NCI-H1092 treated with DMSO at 0.1 percent for 48 hours (cell line): Measurements from ENCODE around the gene ULK1.
"Not testable (repeated sequence)": the region's sequence is repeated elsewhere in the genome, so short reads cannot be mapped to it uniquely, and the experiment has no call there.

Experiments used
- DNase-seq: peaks from one replicate; lab custom pipeline; 2025; lab: John Stamatoyannopoulos, UW

The ULK1 gene

GRCh38 chr12:131862084-131862441, 32.4 kb upstream of the ULK1 start:
- DNase-seq = no peak

- DNase-seq = no peak
Observed at GRCh38 chr12:131862600-131862993, 31.8 kb upstream of the ULK1 start.

- DNase-seq = no peak
Observed at GRCh38 chr12:131862994-131863710, 31.3 kb upstream of the ULK1 start.

- DNase-seq = no peak
Observed at GRCh38 chr12:131863711-131864396, 30.6 kb upstream of the ULK1 start.

GRCh38 chr12:131864469-131864868, 30.0 kb upstream of the ULK1 start:
- DNase-seq = no peak

- DNase-seq = no peak
Observed at GRCh38 chr12:131865180-131865875, 29.1 kb upstream of the ULK1 start.

GRCh38 chr12:131867471-131867870, 27.0 kb upstream of the ULK1 start:
- DNase-seq = no peak

GRCh38 chr12:131867891-131868675, 26.3 kb upstream of the ULK1 start:
- DNase-seq = no peak

- DNase-seq = no peak
Observed at GRCh38 chr12:131869871-131870418, 24.5 kb upstream of the ULK1 start.

- no peak for DNase-seq
Observed at GRCh38 chr12:131871677-131872076, 22.7 kb upstream of the ULK1 start.

GRCh38 chr12:131872154-131873051, 22.0 kb upstream of the ULK1 start:
- no peak for DNase-seq

- DNase-seq = no peak
Observed at GRCh38 chr12:131873293-131873692, 21.1 kb upstream of the ULK1 start.

- DNase-seq = not testable (repeated sequence)
Observed at GRCh38 chr12:131874972-131875371, 19.4 kb upstream of the ULK1 start.

- not testable (repeated sequence) for DNase-seq
Observed at GRCh38 chr12:131877216-131877615, 17.2 kb upstream of the ULK1 start.

GRCh38 chr12:131878436-131878835, 16.0 kb upstream of the ULK1 start:
- not testable (repeated sequence) for DNase-seq

GRCh38 chr12:131882804-131883520, 11.5 kb upstream of the ULK1 start:
- no peak for DNase-seq

- DNase-seq = no peak
Observed at GRCh38 chr12:131883521-131883900, 10.9 kb upstream of the ULK1 start.

GRCh38 chr12:131885076-131885475, 9.3 kb upstream of the ULK1 start:
- not testable (repeated sequence) for DNase-seq

- DNase-seq = no peak
Observed at GRCh38 chr12:131885543-131886057, 8.8 kb upstream of the ULK1 start.

GRCh38 chr12:131891722-131892121, 2.7 kb upstream of the ULK1 start:
- not testable (repeated sequence) for DNase-seq
